Measurements from ENCODE around the gene ADCK1. TPM values are rescaled to one million over a fixed set of nuclear protein-coding genes. Genes with fewer than 3 reads are reported as not detected.

The ADCK1 gene
- total RNA-seq, 4 donors from 2014 or later: 4.2 to 10.7 (median 6.2) TPM

- no peak for ATAC-seq (ENCODE audit: low FRiP score)
- TF ChIP-seq CTCF (IDR thresholded peaks at IDR 0.05): no peak
- no peak for DNase-seq (ENCODE audit: low spot score)
Measured at GRCh38 chr14:77979666-77980351, 179.9 kb downstream of the ADCK1 start.

- peak; percentile 48 for ATAC-seq (ENCODE audit: low FRiP score)
- no peak for TF ChIP-seq CTCF (IDR thresholded peaks at IDR 0.05)
- no peak for DNase-seq (ENCODE audit: low spot score)
Measured at GRCh38 chr14:77980475-77981321, 180.8 kb downstream of the ADCK1 start.

Small RNA genes lying within 50 kb of the gene (small RNA-seq; reads per million reads assigned to genes)
- gene RF00019: not detected

Other genes with a start within 250 kb of the ADCK1 start
- gene SPTLC2, start 183.5 kb upstream of the ADCK1 start, total RNA-seq: 10 to 100 TPM; 23.5 to 73.6 (median 52.3) TPM
- 10 to 100 TPM in 3 of 4 donors, 1 to 10 TPM in 1; 6.9 to 13.6 (median 10.6) TPM for gene ALKBH1, start 92.1 kb upstream of the ADCK1 start, total RNA-seq
- gene SLIRP, start 92.0 kb upstream of the ADCK1 start, total RNA-seq: 100 to 1,000 TPM; 117 to 155 (median 140) TPM
- gene SNW1, start 39.0 kb upstream of the ADCK1 start, total RNA-seq: 10 to 100 TPM; 39.3 to 71.7 (median 51.0) TPM

Data from omental fat pad (tissue), 4 donors.